ENCODE results near the gene JCAD. TPM values are rescaled to one million over a fixed set of nuclear protein-coding genes. Genes with fewer than 3 reads are reported as not detected.

The JCAD gene
- total and polyA plus RNA-seq, 7 experiments from 2014 or later: 0.44 to 0.56 TPM; not detected in 5

DNA sequence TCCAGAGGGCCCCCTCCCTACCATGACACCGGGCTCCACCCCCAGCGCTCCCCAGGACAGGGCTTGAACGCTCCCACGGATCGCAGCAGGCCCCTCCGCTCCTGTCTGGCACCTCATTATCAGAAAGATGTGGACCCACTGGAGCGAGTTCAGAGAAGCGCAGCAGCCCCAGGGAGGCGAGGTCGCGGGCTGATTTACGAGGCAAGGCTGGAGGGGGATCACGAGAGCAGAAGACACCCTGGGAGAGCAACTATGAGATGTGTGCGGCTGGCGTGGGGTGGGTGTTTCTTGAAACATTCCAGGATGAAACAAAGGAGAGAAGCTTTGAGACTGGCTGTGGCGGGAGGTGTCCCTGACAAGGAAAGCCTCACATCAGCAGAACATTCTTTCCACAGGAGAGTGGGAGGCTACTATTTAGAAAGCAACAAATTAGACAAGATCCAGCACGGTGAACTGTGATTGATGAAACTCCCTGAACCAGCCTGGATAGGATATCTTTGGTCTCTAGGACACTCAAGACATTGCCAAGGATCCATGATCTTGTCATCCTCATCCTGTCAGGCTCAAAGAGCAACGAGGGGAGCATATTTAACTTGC is 66.0 kb downstream of the JCAD start:
- no peaks in the 10 kb centered on the region for H3K4me1 ChIP-seq (ENCODE audit: control insufficient read depth in 2 of 2, insufficient read depth in 2 of 2, low read length in 2 of 2)
- no peak for ATAC-seq
- H3K27me3 ChIP-seq (ENCODE audit: control insufficient read depth in 2 of 2, insufficient read depth in 2 of 2, low read length in 2 of 2): no peaks in the 10 kb centered on the region
- no peak overlapping the region for H3K27ac Mint-ChIP-seq
- H3K4me3 Mint-ChIP-seq: no peak overlapping the region
- POLR2A ChIA-PET: no interaction called here
- H3K27me3 Mint-ChIP-seq: peaks cover 36 to 72% (median 51%) of the 10 kb centered on the region in 5 donors
- H3K36me3 Mint-ChIP-seq: no peaks in the 10 kb centered on the region
- H3K9me3 ChIP-seq (ENCODE audit: control insufficient read depth in 2 of 3, low read length in 3 of 3): no peaks in the 10 kb centered on the region
- H3K4me1 Mint-ChIP-seq: peaks cover 0 to 6% (median under 1%) of the 10 kb centered on the region in 7 donors
- no peaks in the 10 kb centered on the region for H3K9me3 Mint-ChIP-seq
- no peak for DNase-seq
- no peak overlapping the region for H3K4me3 ChIP-seq (ENCODE audit: low read length)
- intact Hi-C loops (cut with micrococcal nuclease): loop anchor here in 1 of 2 donors (10.0 kb wide), 1 partner anchor 321 kb away; no protein-coding TSS in a partner anchor
- CTCF ChIA-PET: no interaction called here
- H3K36me3 ChIP-seq (ENCODE audit: control insufficient read depth in 2 of 3, insufficient read depth in 3 of 3, low read length in 3 of 3): no peaks in the 10 kb centered on the region
- no peak overlapping the region for H3K27ac ChIP-seq (ENCODE audit: low read depth, low read length)

GRCh38 chr10:29992914-29993313 is 66.5 kb downstream of the JCAD start:
- CTCF ChIA-PET: no interaction called here
- H3K36me3 ChIP-seq (ENCODE audit: control insufficient read depth in 2 of 3, insufficient read depth in 3 of 3, low read length in 3 of 3): no peaks in the 10 kb centered on the region
- peaks cover 33 to 70% (median 46%) of the 10 kb centered on the region in 5 donors for H3K27me3 Mint-ChIP-seq
- peaks cover 0 to under 1% (median 0%) of the 10 kb centered on the region in 7 donors for H3K4me1 Mint-ChIP-seq
- no peak overlapping the region for H3K4me3 ChIP-seq (ENCODE audit: low read length)
- H3K27me3 ChIP-seq (ENCODE audit: control insufficient read depth in 2 of 2, insufficient read depth in 2 of 2, low read length in 2 of 2): no peaks in the 10 kb centered on the region
- ATAC-seq (no peak), DNase-seq (no peak)
- H3K36me3 Mint-ChIP-seq: no peaks in the 10 kb centered on the region
- H3K27ac ChIP-seq (ENCODE audit: low read depth, low read length): no peak overlapping the region
- H3K27ac Mint-ChIP-seq: no peak overlapping the region
- no peaks in the 10 kb centered on the region for H3K9me3 ChIP-seq (ENCODE audit: control insufficient read depth in 2 of 3, low read length in 3 of 3)
- H3K9me3 Mint-ChIP-seq: no peaks in the 10 kb centered on the region
- intact Hi-C loops (cut with micrococcal nuclease): loop anchor here in 1 of 2 donors (10.0 kb wide), 1 partner anchor 322 kb away; no protein-coding TSS in a partner anchor
- POLR2A ChIA-PET: no interaction called here
- H3K4me3 Mint-ChIP-seq: no peak overlapping the region
- no peaks in the 10 kb centered on the region for H3K4me1 ChIP-seq (ENCODE audit: control insufficient read depth in 2 of 2, insufficient read depth in 2 of 2, low read length in 2 of 2)

- Mint-ChIP-seq H3K4me3 (no peak overlapping the region), H3K4me1 (no peaks in the 10 kb centered on the region), H3K36me3 (no peaks in the 10 kb centered on the region), H3K9me3 (no peaks in the 10 kb centered on the region), H3K27ac (no peak overlapping the region), H3K27me3 (peaks cover 30 to 58% (median 35%) of the 10 kb centered on the region in 5 donors)
- ChIA-PET CTCF (no interaction called here), POLR2A (no interaction called here)
- H3K4me1 ChIP-seq (ENCODE audit: control insufficient read depth in 2 of 2, insufficient read depth in 2 of 2, low read length in 2 of 2): no peaks in the 10 kb centered on the region
- DNase-seq: no peak
- intact Hi-C loops (cut with micrococcal nuclease): loop anchor here in 1 of 2 donors (10.0 kb wide), 1 partner anchor 323 kb away; no protein-coding TSS in a partner anchor
- H3K36me3 ChIP-seq (ENCODE audit: control insufficient read depth in 2 of 3, insufficient read depth in 3 of 3, low read length in 3 of 3): no peaks in the 10 kb centered on the region
- no peak overlapping the region for H3K27ac ChIP-seq (ENCODE audit: low read depth, low read length)
- H3K4me3 ChIP-seq (ENCODE audit: low read length): no peak overlapping the region
- no peaks in the 10 kb centered on the region for H3K27me3 ChIP-seq (ENCODE audit: control insufficient read depth in 2 of 2, insufficient read depth in 2 of 2, low read length in 2 of 2)
- no peaks in the 10 kb centered on the region for H3K9me3 ChIP-seq (ENCODE audit: control insufficient read depth in 2 of 3, low read length in 3 of 3)
- ATAC-seq: no peak
These were observed 68.0 kb downstream of the JCAD start for GRCh38 chr10:29991382-29991781.

DNA sequence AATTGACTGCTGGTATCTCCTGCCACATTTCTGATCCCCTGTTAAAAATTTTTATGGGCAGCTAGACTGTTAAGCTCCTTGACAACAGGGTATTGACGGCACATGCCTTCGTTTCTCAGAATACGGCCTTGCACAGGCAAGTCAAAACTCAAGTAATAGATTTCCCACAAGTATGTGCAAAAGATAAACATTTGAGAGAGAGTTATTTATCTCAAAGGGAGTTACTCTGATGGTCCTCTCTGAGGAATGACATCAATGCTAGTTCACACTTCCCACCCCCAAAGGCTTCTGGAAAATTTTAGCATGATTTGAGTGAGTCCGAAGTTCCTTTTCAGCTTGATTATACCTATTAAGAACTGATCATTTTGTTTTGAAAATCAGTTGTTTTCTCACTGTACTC is 71.9 kb downstream of the JCAD start:
- Histone ChIP-seq H3K27me3 (ENCODE audit: control insufficient read depth in 2 of 2, insufficient read depth in 2 of 2, low read length in 2 of 2) (no peaks in the 10 kb centered on the region), H3K9me3 (ENCODE audit: control insufficient read depth in 2 of 3, low read length in 3 of 3) (peaks cover 0 to 10% (median 0%) of the 10 kb centered on the region in 3 experiments), H3K27ac (ENCODE audit: low read depth, low read length) (no peak overlapping the region), H3K4me1 (ENCODE audit: control insufficient read depth in 2 of 2, insufficient read depth in 2 of 2, low read length in 2 of 2) (no peaks in the 10 kb centered on the region), H3K36me3 (ENCODE audit: control insufficient read depth in 2 of 3, insufficient read depth in 3 of 3, low read length in 3 of 3) (no peaks in the 10 kb centered on the region), H3K4me3 (ENCODE audit: low read length) (no peak overlapping the region)
- peaks cover 11 to 35% (median 29%) of the 10 kb centered on the region in 5 donors for H3K27me3 Mint-ChIP-seq
- POLR2A ChIA-PET: interaction anchor here (0.6 kb wide), 1 partner anchor 1703 kb away, joined by 3 read pairs; no protein-coding TSS in a partner anchor
- H3K9me3 Mint-ChIP-seq: peaks cover 0 to 18% (median 9%) of the 10 kb centered on the region in 11 donors
- CTCF ChIA-PET: interaction anchor here (0.7 kb wide), 1 partner anchor 11 kb away, joined by 3 read pairs; no protein-coding TSS in a partner anchor
- DNase-seq (no peak), ATAC-seq (no peak)
- H3K4me3 Mint-ChIP-seq: no peak overlapping the region
- H3K36me3 Mint-ChIP-seq: peaks cover 0 to 3% (median 0%) of the 10 kb centered on the region in 5 donors
- H3K4me1 Mint-ChIP-seq: no peaks in the 10 kb centered on the region
- intact Hi-C loops (cut with micrococcal nuclease): no loop called here
- no peak overlapping the region for H3K27ac Mint-ChIP-seq

DNA sequence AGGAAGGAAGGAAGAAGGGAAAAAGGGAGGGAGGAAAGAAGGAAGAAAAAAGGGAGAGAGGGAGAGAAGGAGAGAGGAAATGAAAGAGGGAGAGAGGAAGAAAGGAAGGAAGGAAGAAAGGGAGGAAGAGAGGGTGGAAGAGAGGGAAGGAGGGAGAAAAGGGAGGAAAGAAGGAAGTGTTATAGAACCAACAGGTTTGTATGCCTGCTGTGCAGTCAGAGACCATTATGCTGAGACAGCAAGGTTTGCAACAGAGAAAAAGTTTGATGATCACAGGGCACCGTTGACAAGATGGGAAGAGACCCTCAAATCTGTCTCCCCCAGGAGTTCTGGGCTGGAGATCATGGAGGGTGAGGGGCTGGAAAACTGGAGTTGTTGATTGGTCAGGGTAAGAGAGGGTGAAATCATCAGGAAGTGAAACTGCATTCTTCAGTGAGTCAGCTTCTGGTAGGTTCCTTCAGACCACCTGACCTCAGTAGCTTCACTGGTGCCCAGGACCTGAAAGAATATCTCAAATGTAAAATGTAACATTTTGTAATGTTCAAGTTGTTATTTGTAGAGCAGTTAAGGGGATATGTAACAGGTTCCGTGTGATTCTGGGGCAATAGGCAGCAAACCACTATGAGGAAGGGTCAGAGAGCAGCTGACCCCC is 76.3 kb downstream of the JCAD start:
- ATAC-seq: no peak
- Histone ChIP-seq H3K4me3 (ENCODE audit: low read length) (no peak overlapping the region), H3K27me3 (ENCODE audit: control insufficient read depth in 2 of 2, insufficient read depth in 2 of 2, low read length in 2 of 2) (no peaks in the 10 kb centered on the region), H3K9me3 (ENCODE audit: control insufficient read depth in 2 of 3, low read length in 3 of 3) (peaks cover 0 to 10% (median 0%) of the 10 kb centered on the region in 3 experiments), H3K36me3 (ENCODE audit: control insufficient read depth in 2 of 3, insufficient read depth in 3 of 3, low read length in 3 of 3) (no peaks in the 10 kb centered on the region), H3K27ac (ENCODE audit: low read depth, low read length) (no peak overlapping the region), H3K4me1 (ENCODE audit: control insufficient read depth in 2 of 2, insufficient read depth in 2 of 2, low read length in 2 of 2) (no peaks in the 10 kb centered on the region)
- H3K4me3 Mint-ChIP-seq: no peak overlapping the region
- CTCF ChIA-PET: no interaction called here
- POLR2A ChIA-PET: no interaction called here
- intact Hi-C loops (cut with micrococcal nuclease): no loop called here
- H3K27me3 Mint-ChIP-seq: peaks cover 5 to 26% (median 16%) of the 10 kb centered on the region in 5 donors
- peaks cover 0 to 3% (median 0%) of the 10 kb centered on the region in 5 donors for H3K36me3 Mint-ChIP-seq
- no peak overlapping the region for H3K27ac Mint-ChIP-seq
- no peak for DNase-seq
- no peaks in the 10 kb centered on the region for H3K4me1 Mint-ChIP-seq
- H3K9me3 Mint-ChIP-seq: peaks cover 0 to 26% (median 13%) of the 10 kb centered on the region in 11 donors

DNA sequence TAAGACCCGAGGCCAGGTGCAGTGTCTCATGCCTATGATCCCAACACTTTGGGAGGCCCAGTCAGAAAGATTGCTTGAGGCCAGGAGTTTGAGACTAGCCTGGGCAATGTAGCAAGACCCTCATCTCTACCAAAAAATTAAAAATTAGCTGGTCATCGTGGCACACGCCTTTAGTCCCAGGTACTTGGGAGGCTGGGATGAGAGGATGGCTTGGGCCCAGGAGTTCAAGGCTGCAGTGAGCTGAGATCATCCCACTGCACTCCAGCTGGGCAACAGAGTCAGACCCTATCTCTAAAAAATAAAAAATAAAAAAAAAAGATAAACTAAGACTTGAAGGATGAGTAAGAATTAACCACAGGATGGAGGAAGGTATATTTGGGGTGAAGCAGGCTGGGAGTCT is 77.9 kb downstream of the JCAD start:
- intact Hi-C loops (cut with micrococcal nuclease): no loop called here
- Mint-ChIP-seq H3K4me1 (no peaks in the 10 kb centered on the region), H3K4me3 (no peak overlapping the region), H3K36me3 (peaks cover 0 to 3% (median 0%) of the 10 kb centered on the region in 5 donors), H3K27ac (no peak overlapping the region), H3K9me3 (peaks cover 0 to 26% (median 13%) of the 10 kb centered on the region in 11 donors), H3K27me3 (peaks cover 10 to 22% (median 13%) of the 10 kb centered on the region in 5 donors)
- H3K4me3 ChIP-seq (ENCODE audit: low read length): no peak overlapping the region
- H3K36me3 ChIP-seq (ENCODE audit: control insufficient read depth in 2 of 3, insufficient read depth in 3 of 3, low read length in 3 of 3): no peaks in the 10 kb centered on the region
- no peaks in the 10 kb centered on the region for H3K4me1 ChIP-seq (ENCODE audit: control insufficient read depth in 2 of 2, insufficient read depth in 2 of 2, low read length in 2 of 2)
- CTCF ChIA-PET: no interaction called here
- no peak overlapping the region for H3K27ac ChIP-seq (ENCODE audit: low read depth, low read length)
- ATAC-seq (no peak), DNase-seq (no peak)
- H3K27me3 ChIP-seq (ENCODE audit: control insufficient read depth in 2 of 2, insufficient read depth in 2 of 2, low read length in 2 of 2): no peaks in the 10 kb centered on the region
- POLR2A ChIA-PET: no interaction called here
- H3K9me3 ChIP-seq (ENCODE audit: control insufficient read depth in 2 of 3, low read length in 3 of 3): peaks cover 0 to 10% (median 0%) of the 10 kb centered on the region in 3 experiments
